Loucy (cell line): ENCODE data around the gene TMEM95.

ENCODE experiments used
- CTCF ChIP-seq: fragments of 200-600 bp; sonication (generic); conservative IDR thresholded peaks from 2 replicates; pipeline ENCODE4 v1.5.1; 2014; ENCODE audit warnings: mild to moderate bottlenecking, antibody characterized with exemption, low read length
- EZH2phosphoT487 ChIP-seq: fragments of 200-600 bp; IDR thresholded peaks from 2 replicates; pipeline ENCODE4 v1.6.1; 2018; ENCODE audit warnings: antibody characterized with exemption, mild to moderate bottlenecking, moderate library complexity, borderline replicate concordance

DNA sequence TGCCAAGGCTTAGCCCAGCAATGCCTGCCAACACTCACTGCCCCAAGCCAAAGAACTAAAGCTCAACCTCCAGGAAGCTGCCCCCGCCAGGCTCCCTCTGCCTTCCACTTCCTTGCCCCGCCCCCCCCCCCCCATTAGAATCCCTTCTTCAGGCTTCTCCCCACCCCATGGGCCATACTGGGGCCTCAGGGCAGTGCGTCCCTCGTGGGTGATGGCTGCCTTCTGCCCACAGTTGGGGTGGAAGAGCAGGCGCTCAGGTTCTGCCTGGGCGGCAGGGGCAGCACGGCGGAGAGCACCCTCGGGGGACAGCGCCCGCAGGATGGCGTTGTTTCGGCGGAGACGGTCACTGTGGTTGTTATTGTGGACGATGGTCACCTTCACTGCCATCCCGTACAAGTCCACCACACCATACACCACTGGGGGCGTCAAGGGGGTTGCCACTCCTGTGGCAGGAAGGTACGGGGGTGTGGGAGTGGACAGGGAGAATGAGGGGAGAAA lies 29.9 kb upstream of the TMEM95 start:
- TF ChIP-seq CTCF (no peak), EZH2phosphoT487 (no peak)
